ENCODE results near the gene CDH13. TPM values are rescaled to one million over a fixed set of nuclear protein-coding genes. Genes with fewer than 3 reads are reported as not detected.

The CDH13 gene
- total and polyA plus RNA-seq, 10 of the 15 experiments (the other 5 are each of a cell fraction or from before 2014, with no cell fraction given), result under 0.01 to 0.05 TPM; not detected in 8

DNA sequence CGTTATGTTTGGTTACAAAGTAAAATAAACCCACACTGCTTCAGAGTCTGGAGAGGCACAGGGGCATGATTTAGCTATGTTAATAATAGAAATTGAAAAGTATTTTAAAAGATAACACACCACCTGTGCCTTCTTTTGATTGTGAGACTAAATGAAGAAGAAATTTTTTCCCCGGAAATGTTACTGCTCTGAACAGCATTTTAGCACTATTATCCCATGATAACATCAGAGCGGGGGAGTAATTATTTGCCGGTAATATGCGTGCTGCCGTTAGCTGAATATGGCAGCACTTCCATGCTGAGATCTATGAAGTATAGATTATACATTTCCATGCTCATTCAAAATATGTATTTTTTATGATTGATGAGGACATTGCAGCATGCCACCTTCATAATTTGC lies 680.8 kb downstream of the CDH13 start:
- H3K27ac ChIP-seq (ENCODE audit: control insufficient read depth, insufficient read depth), result no peak overlapping the region
- no TSS peak for BruUV-seq (replicated peaks)
- no peaks in the 10 kb centered on the region for H3K36me3 ChIP-seq (ENCODE audit: control insufficient read depth in 2 of 2, insufficient read depth in 2 of 2, low read length in 1 of 2)
- H2AFZ ChIP-seq (ENCODE audit: control insufficient read depth, low read depth, low read length), result no peak overlapping the region
- no peaks in the 10 kb centered on the region for H4K20me1 ChIP-seq (ENCODE audit: control insufficient read depth, insufficient read depth)
- ChIA-PET RAD21 (ENCODE audit: unreplicated experiment) (no interaction called here), SMC1A (ENCODE audit: uncharacterized antibody, unreplicated experiment) (interaction anchor here (0.7 kb wide), 1 partner anchor 318 kb away, joined by 3 read pairs; no protein-coding TSS in a partner anchor), POLR2A (no interaction called here), CTCF (no interaction called here)
- intact Hi-C loops (cut with micrococcal nuclease; ENCODE audit: unreplicated experiment), result no loop called here
- H3K4me3 ChIP-seq, result no peak overlapping the region
- no peaks in the 10 kb centered on the region for H3K27me3 ChIP-seq (replicated peaks in 1 of 2; ENCODE audit: control insufficient read depth in 2 of 2, insufficient read depth in 2 of 2, low read length in 1 of 2)
- FAIRE-seq, result no peak
- no peak overlapping the region for H3K4me2 ChIP-seq (ENCODE audit: control insufficient read depth, insufficient read depth)
- 74% methylated on average over 6 of the region's 6 CpGs for WGBS (ENCODE audit: insufficient coverage, insufficient replicate concordance, low lambda C conversion rate, missing lambda C conversion rate)
- no peak for DNase-seq (ENCODE audit: low read depth, low spot score)
- H3K9me3 ChIP-seq (replicated peaks; ENCODE audit: control insufficient read depth, insufficient read depth, low read length), result no peaks in the 10 kb centered on the region
- no peaks in the 10 kb centered on the region for H3K79me2 ChIP-seq (ENCODE audit: control insufficient read depth, insufficient read depth, low read length)
- H3K9ac ChIP-seq (ENCODE audit: control insufficient read depth, insufficient read depth, low read length), result no peak overlapping the region
- in situ Hi-C loops (cut with MboI), result no loop called here
- no peak for ATAC-seq
- no peaks in the 10 kb centered on the region for H3K4me1 ChIP-seq (ENCODE audit: control insufficient read depth, insufficient read depth, low read length)
- TF ChIP-seq SRF (IDR thresholded peaks at IDR 0.05; ENCODE audit: low read depth in 2 of 2, low read length in 2 of 2), result no peak
- no peak for TF ChIP-seq MEF2B (IDR thresholded peaks at IDR 0.05; ENCODE audit: partially characterized antibody, poor library complexity, severe bottlenecking)
- no peak for TF ChIP-seq ZSCAN29 (IDR thresholded peaks at IDR 0.05)
- TF ChIP-seq REST (IDR thresholded peaks at IDR 0.05; ENCODE audit: low read depth, low read length), result no peak
- TF ChIP-seq PKNOX1 (IDR thresholded peaks at IDR 0.05), result no peak
- TF ChIP-seq NR2C2 (IDR thresholded peaks at IDR 0.05; ENCODE audit: borderline replicate concordance, control insufficient read depth, insufficient read length, low read depth), result no peak
- TF ChIP-seq WRNIP1 (IDR thresholded peaks at IDR 0.05; ENCODE audit: borderline replicate concordance, low read depth, low read length), result no peak
- TF ChIP-seq CEBPB (IDR thresholded peaks at IDR 0.05; ENCODE audit: borderline replicate concordance in 1 of 2, low read depth in 2 of 2, low read length in 2 of 2), result no peak
- no peak for TF ChIP-seq SMAD1 (IDR thresholded peaks at IDR 0.05; ENCODE audit: low read depth, partially characterized antibody)
- TF ChIP-seq EZH2 (IDR thresholded peaks at IDR 0.05; ENCODE audit: borderline replicate concordance, control insufficient read depth, low read depth, low read length), result no peak
- TF ChIP-seq CREB1 (IDR thresholded peaks at IDR 0.05; ENCODE audit: low read depth), result no peak
- no peak for TF ChIP-seq NFXL1 (IDR thresholded peaks at IDR 0.05; ENCODE audit: borderline replicate concordance)
- TF ChIP-seq, protein P1, sequence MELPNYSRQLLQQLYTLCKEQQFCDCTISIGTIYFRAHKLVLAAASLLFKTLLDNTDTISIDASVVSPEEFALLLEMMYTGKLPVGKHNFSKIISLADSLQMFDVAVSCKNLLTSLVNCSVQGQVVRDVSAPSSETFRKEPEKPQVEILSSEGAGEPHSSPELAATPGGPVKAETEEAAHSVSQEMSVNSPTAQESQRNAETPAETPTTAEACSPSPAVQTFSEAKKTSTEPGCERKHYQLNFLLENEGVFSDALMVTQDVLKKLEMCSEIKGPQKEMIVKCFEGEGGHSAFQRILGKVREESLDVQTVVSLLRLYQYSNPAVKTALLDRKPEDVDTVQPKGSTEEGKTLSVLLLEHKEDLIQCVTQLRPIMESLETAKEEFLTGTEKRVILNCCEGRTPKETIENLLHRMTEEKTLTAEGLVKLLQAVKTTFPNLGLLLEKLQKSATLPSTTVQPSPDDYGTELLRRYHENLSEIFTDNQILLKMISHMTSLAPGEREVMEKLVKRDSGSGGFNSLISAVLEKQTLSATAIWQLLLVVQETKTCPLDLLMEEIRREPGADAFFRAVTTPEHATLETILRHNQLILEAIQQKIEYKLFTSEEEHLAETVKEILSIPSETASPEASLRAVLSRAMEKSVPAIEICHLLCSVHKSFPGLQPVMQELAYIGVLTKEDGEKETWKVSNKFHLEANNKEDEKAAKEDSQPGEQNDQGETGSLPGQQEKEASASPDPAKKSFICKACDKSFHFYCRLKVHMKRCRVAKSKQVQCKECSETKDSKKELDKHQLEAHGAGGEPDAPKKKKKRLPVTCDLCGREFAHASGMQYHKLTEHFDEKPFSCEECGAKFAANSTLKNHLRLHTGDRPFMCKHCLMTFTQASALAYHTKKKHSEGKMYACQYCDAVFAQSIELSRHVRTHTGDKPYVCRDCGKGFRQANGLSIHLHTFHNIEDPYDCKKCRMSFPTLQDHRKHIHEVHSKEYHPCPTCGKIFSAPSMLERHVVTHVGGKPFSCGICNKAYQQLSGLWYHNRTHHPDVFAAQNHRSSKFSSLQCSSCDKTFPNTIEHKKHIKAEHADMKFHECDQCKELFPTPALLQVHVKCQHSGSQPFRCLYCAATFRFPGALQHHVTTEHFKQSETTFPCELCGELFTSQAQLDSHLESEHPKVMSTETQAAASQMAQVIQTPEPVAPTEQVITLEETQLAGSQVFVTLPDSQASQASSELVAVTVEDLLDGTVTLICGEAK (IDR thresholded peaks at IDR 0.05; ENCODE audit: borderline replicate concordance), result no peak
